Psoas muscle (tissue), 8 donors: ENCODE data around the gene LPCAT1. TPM values are rescaled to one million over a fixed set of nuclear protein-coding genes. Genes with fewer than 3 reads are reported as not detected.

Source experiments
- ATAC-seq, 4 donors: fragments of 200-7000 bp; cut with Tn5 transposase; one replicate each; pipeline ENCODE4 v1.9.1; 2020; ENCODE audit warnings: moderate library complexity in 3 of 4, mild to moderate bottlenecking in 2 of 4
- DNase-seq, 2 donors: peaks; one replicate each; pipeline ENCODE4 v3.0.0-alpha.2; 2020
- H3K27ac ChIP-seq: fragments of 200-600 bp; one replicate; pipeline ENCODE4 v1.8.0; 2022
- H3K27me3 ChIP-seq, 3 donors: fragments of 200-600 bp in 1 of 3; one replicate each; pipeline versions ENCODE4 v1.6.1 to v1.8.0; 2013 to 2022; ENCODE audit warnings: low read length in 2 of 3, mild to moderate bottlenecking in 2 of 3, moderate library complexity in 1 of 3; ENCODE audit not compliant: insufficient read depth in 3 of 3
- H3K36me3 ChIP-seq, 2 donors: fragments of 200-600 bp in 1 of 2; one replicate each; pipeline versions ENCODE4 v1.6.1 to v1.8.0; 2013 to 2022; ENCODE audit warnings: low read depth in 1 of 2, mild to moderate bottlenecking in 1 of 2, moderate library complexity in 1 of 2; ENCODE audit not compliant: insufficient read depth in 1 of 2
- H3K4me1 ChIP-seq: fragments of 200-600 bp; one replicate; pipeline ENCODE4 v1.8.0; 2022
- H3K4me3 ChIP-seq: fragments of 200-600 bp; one replicate; pipeline ENCODE4 v1.8.0; 2022; ENCODE audit warnings: mild to moderate bottlenecking
- H3K9me3 ChIP-seq: fragments of 200-600 bp; one replicate; pipeline ENCODE4 v1.8.0; 2022
- CTCF ChIP-seq: fragments of 200-600 bp; IDR thresholded peaks from one replicate; pipeline ENCODE4 v1.8.0; 2022; ENCODE audit warnings: antibody characterized with exemption
- WGBS, 3 donors: extraction: QIAGEN DNeasy Blood & Tissue Kit; methylation state at CpG; one replicate each; pipeline versions ENCODE4 v1.1.6 to v1.1.7; 2013; 5-methylcytosine and 5-hydroxymethylcytosine counted together
- intact Hi-C, 2 donors: fragments of 100-400 bp; cut with DNase I; formaldehyde crosslinking; loops; one replicate each; pipeline versions ENCODE4 v1.11.0 to v1.14.2; 2022
- polyA plus RNA-seq, 3 donors: library from polyadenylated mRNA; stranded (reverse); fragments of 200-250 nt; gene quantifications; one replicate each; pipeline ENCODE4 v1.2.3, GENCODE V29; 2013
- total RNA-seq, 4 donors: library from RNA; stranded (reverse); fragmentation: NEBNext Ultra II Directional in 2 of 4; extraction: Animal tissue kit (Norgen Biotek cat#: 25700) in 2 of 4; gene quantifications; one replicate each; pipeline versions ENCODE4 v1.2.1 to v1.2.4, GENCODE V29; 2021 to 2023
- donor health status: healthy with polysubstance abuse.
- donor health status: DM: no; HTN: no; CAD: no; lungs with moderate emphysema.
- donor health status: Bipolar disorder and iron deficiency.
- donor health status: healthy.
- donor health status: DM: yes; HTN: yes; CAD: no.
- donor health status: DM: no; HTN: no; CAD: no.
- donor health status: DM: no; HTN: no; CAD: no.
- donor health status: DM: yes; HTN: yes; CAD: no.

Gene LPCAT1
- total and polyA plus RNA-seq, 7 donors = 2.4 to 6.2 (median 4.7) TPM

GRCh38 chr5:1465966-1466471 is 57.7 kb downstream of the LPCAT1 start:
- Histone ChIP-seq H3K4me3 (no peak overlapping the region), H3K9me3 (no peaks in the 10 kb centered on the region), H3K27ac (no peak overlapping the region), H3K36me3 (peaks cover 0 to 19% of the 10 kb centered on the region in 2 donors), H3K27me3 (no peaks in the 10 kb centered on the region), H3K4me1 (no peaks in the 10 kb centered on the region)
- ATAC-seq (no peak), DNase-seq (peak in 1 of 2 donors; percentile 3)
- 94 to 95% (median 95%) methylated on average over 30 of the region's 30 CpGs for WGBS, 3 donors
- intact Hi-C loops = no loop called here
- no peak for TF ChIP-seq CTCF

- no peak for TF ChIP-seq CTCF
- WGBS, 3 donors = 97 to 98% (median 98%) methylated on average over 22 of the region's 22 CpGs
- Histone ChIP-seq H3K36me3 (peaks cover 0 to 19% of the 10 kb centered on the region in 2 donors), H3K27ac (no peak overlapping the region), H3K9me3 (no peaks in the 10 kb centered on the region), H3K4me1 (no peaks in the 10 kb centered on the region), H3K27me3 (no peaks in the 10 kb centered on the region), H3K4me3 (no peak overlapping the region)
- intact Hi-C loops = no loop called here
- ATAC-seq (no peak), DNase-seq (no peak)
Observed at GRCh38 chr5:1465117-1465516, 58.6 kb downstream of the LPCAT1 start.

- no peak for TF ChIP-seq CTCF
- ATAC-seq (no peak), DNase-seq (no peak)
- H3K9me3 ChIP-seq = no peaks in the 10 kb centered on the region
- no peak overlapping the region for H3K4me3 ChIP-seq
- no peak overlapping the region for H3K27ac ChIP-seq
- 89 to 92% (median 92%) methylated on average over 18 of the region's 18 CpGs for WGBS, 3 donors
- no peaks in the 10 kb centered on the region for H3K4me1 ChIP-seq
- intact Hi-C loops = no loop called here
- peaks cover 0 to 19% of the 10 kb centered on the region in 2 donors for H3K36me3 ChIP-seq
- H3K27me3 ChIP-seq = no peaks in the 10 kb centered on the region
Observed at GRCh38 chr5:1464511-1464910, 59.2 kb downstream of the LPCAT1 start.

GRCh38 chr5:1464096-1464446 is 59.7 kb downstream of the LPCAT1 start:
- Histone ChIP-seq H3K4me3 (no peak overlapping the region), H3K36me3 (peaks cover 0 to 19% of the 10 kb centered on the region in 2 donors), H3K27me3 (no peaks in the 10 kb centered on the region), H3K9me3 (no peaks in the 10 kb centered on the region), H3K4me1 (no peaks in the 10 kb centered on the region), H3K27ac (no peak overlapping the region)
- intact Hi-C loops = no loop called here
- ATAC-seq (no peak), DNase-seq (no peak)
- TF ChIP-seq CTCF = no peak
- 82 to 85% (median 83%) methylated on average over 14 of the region's 14 CpGs for WGBS, 3 donors
